ENCODE results near the gene RANBP9. TPM values are rescaled to one million over a fixed set of nuclear protein-coding genes. Genes with fewer than 3 reads are reported as not detected.

RANBP9 gene
- total RNA-seq, 1 donor from 2014 or later = 39.1 TPM

- Histone ChIP-seq H3K27me3 (ENCODE audit: control insufficient read depth in 3 of 3, insufficient read depth in 3 of 3, low read length in 3 of 3) (peaks cover 0 to under 1% (median 0%) of the 10 kb centered on the region in 3 donors), H3K27ac (ENCODE audit: low read depth, low read length) (peak within 1 kb of the TSS; percentile 96), H3K4me1 (ENCODE audit: control insufficient read depth in 3 of 3, insufficient read depth in 3 of 3, low read length in 3 of 3) (peaks cover 10 to 18% (median 11%) of the 10 kb centered on the region in 3 donors), H3K36me3 (ENCODE audit: control insufficient read depth in 3 of 3, insufficient read depth in 3 of 3, low read length in 3 of 3) (no peaks in the 10 kb centered on the region), H3K4me3 (ENCODE audit: low read length in 3 of 3) (peak within 1 kb of the TSS; percentile 83 to 92 (median 88)), H3K9me3 (ENCODE audit: control insufficient read depth in 3 of 3, low read length in 3 of 3) (no peaks in the 10 kb centered on the region), H3K9ac (ENCODE audit: low read depth in 1 of 3, low read length in 3 of 3) (peak within 1 kb of the TSS; percentile 80 to 95 (median 87))
Observed at GRCh38 chr6:13574571-13575376, 136.9 kb downstream of the RANBP9 start, which contains the start of gene SIRT5. SIRT5 (plus strand) TSS chr6:13574601; CDS start chr6:13584111, 9,510 bp downstream.

GRCh38 chr6:13574149-13574570 is 137.5 kb downstream of the RANBP9 start:
- Histone ChIP-seq H3K27me3 (ENCODE audit: control insufficient read depth in 3 of 3, insufficient read depth in 3 of 3, low read length in 3 of 3) (peaks cover 0 to 5% (median 0%) of the 10 kb centered on the region in 3 donors), H3K36me3 (ENCODE audit: control insufficient read depth in 3 of 3, insufficient read depth in 3 of 3, low read length in 3 of 3) (no peaks in the 10 kb centered on the region), H3K4me3 (ENCODE audit: low read length in 3 of 3) (peak overlapping the region; percentile 83 to 92 (median 88)), H3K4me1 (ENCODE audit: control insufficient read depth in 3 of 3, insufficient read depth in 3 of 3, low read length in 3 of 3) (peaks cover 10 to 18% (median 11%) of the 10 kb centered on the region in 3 donors), H3K9ac (ENCODE audit: low read depth in 1 of 3, low read length in 3 of 3) (peak overlapping the region; percentile 78 to 95 (median 80)), H3K9me3 (ENCODE audit: control insufficient read depth in 3 of 3, low read length in 3 of 3) (no peaks in the 10 kb centered on the region), H3K27ac (ENCODE audit: low read depth, low read length) (peak overlapping the region; percentile 96)

DNA sequence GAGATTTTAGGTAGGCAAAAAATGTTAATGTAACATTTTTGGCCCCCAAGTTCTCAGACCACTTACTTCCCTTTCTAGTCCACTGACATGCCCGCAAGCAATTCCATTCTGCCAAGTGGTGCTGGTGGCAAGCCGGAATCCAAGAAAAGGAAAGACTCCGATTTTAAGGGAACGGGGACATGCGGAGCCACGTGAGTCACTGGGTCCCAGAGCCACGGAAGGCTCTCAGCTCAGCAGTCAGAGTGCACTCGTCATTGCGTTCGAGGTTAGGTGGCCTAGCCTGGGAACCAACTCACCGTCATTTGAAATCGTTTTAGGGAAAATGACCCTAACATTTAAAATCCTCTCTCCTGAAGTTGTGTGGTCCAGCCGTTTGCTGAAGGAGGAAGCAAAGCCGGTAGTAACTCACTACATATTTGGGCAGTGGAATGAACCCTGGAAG is 137.9 kb downstream of the RANBP9 start:
- H3K4me1 ChIP-seq (ENCODE audit: control insufficient read depth in 3 of 3, insufficient read depth in 3 of 3, low read length in 3 of 3) = peaks cover 9 to 18% (median 11%) of the 10 kb centered on the region in 3 donors
- peak overlapping the region; percentile 76 to 92 (median 88) for H3K4me3 ChIP-seq (ENCODE audit: low read length in 3 of 3)
- H3K27me3 ChIP-seq (ENCODE audit: control insufficient read depth in 3 of 3, insufficient read depth in 3 of 3, low read length in 3 of 3) = peaks cover 0 to 5% (median 0%) of the 10 kb centered on the region in 3 donors
- H3K9ac ChIP-seq (ENCODE audit: low read depth in 1 of 3, low read length in 3 of 3) = peak overlapping the region; percentile 77 to 95 (median 80)
- H3K9me3 ChIP-seq (ENCODE audit: control insufficient read depth in 3 of 3, low read length in 3 of 3) = no peaks in the 10 kb centered on the region
- peak overlapping the region; percentile 96 for H3K27ac ChIP-seq (ENCODE audit: low read depth, low read length)
- no peaks in the 10 kb centered on the region for H3K36me3 ChIP-seq (ENCODE audit: control insufficient read depth in 3 of 3, insufficient read depth in 3 of 3, low read length in 3 of 3)

DNA sequence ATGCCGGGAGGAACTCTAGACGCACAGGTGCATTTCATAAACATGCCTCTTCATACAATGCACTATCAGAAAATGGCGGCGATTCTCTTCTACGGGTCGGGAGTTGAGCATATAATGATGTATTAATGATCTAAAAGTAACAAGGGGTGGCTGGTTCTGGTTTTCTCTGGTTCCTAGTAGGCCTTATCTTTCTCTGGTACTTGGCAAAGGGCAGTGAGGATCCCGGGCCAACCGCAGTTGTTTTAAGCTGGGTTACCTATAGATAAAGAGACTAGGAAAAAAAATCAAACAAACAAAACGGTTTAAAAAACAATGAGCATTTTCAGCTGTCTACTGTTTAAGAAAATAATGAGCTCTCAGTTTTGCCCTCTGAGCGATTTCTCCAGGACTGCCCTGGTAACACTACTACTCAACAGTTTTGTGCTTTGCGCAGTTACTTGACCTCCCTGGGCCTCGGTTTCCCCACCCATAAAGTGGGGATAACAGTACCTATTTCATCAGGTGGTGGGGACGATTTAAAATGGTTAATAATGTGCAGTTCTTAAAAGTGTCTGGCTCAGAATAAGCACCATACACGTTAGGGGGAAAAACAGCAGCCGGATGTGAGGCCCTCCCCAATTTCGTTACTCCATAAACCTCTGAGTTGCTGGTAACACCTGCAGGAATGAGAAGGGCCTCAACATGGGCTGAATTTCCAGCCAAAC is 138.5 kb downstream of the RANBP9 start:
- Histone ChIP-seq H3K9me3 (ENCODE audit: control insufficient read depth in 3 of 3, low read length in 3 of 3) (no peaks in the 10 kb centered on the region), H3K4me3 (ENCODE audit: low read length in 3 of 3) (peak overlapping the region; percentile 76 to 92 (median 88)), H3K9ac (ENCODE audit: low read depth in 1 of 3, low read length in 3 of 3) (peak overlapping the region; percentile 77 to 95 (median 80)), H3K27ac (ENCODE audit: low read depth, low read length) (peak overlapping the region; percentile 96), H3K27me3 (ENCODE audit: control insufficient read depth in 3 of 3, insufficient read depth in 3 of 3, low read length in 3 of 3) (peaks cover 0 to 5% (median 0%) of the 10 kb centered on the region in 3 donors), H3K4me1 (ENCODE audit: control insufficient read depth in 3 of 3, insufficient read depth in 3 of 3, low read length in 3 of 3) (peaks cover 8 to 18% (median 11%) of the 10 kb centered on the region in 3 donors), H3K36me3 (ENCODE audit: control insufficient read depth in 3 of 3, insufficient read depth in 3 of 3, low read length in 3 of 3) (no peaks in the 10 kb centered on the region)

DNA sequence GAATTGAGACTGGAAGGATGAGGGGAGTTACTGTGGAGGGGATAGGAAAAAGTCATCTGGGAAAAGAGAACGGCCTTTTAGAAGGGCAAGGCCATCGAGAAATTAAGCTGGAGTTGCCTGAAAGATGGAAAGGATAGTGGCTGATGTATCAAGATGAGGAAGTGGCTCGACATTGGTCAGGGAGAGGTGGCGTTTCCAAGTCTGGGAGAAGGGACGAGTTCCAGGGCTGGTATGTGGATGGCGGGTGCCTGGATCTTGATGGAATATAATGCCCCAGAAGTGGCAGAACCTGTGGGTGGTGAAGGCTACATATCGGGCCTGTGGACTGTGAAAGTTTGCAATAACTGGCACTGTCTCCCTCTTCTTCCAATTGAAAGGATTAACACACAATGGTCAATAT is 139.4 kb downstream of the RANBP9 start:
- H3K4me3 ChIP-seq (ENCODE audit: low read length in 3 of 3) = no peak overlapping the region
- peaks cover 8 to 18% (median 11%) of the 10 kb centered on the region in 3 donors for H3K4me1 ChIP-seq (ENCODE audit: control insufficient read depth in 3 of 3, insufficient read depth in 3 of 3, low read length in 3 of 3)
- H3K9me3 ChIP-seq (ENCODE audit: control insufficient read depth in 3 of 3, low read length in 3 of 3) = no peaks in the 10 kb centered on the region
- peaks cover 0 to 5% (median 0%) of the 10 kb centered on the region in 3 donors for H3K27me3 ChIP-seq (ENCODE audit: control insufficient read depth in 3 of 3, insufficient read depth in 3 of 3, low read length in 3 of 3)
- H3K36me3 ChIP-seq (ENCODE audit: control insufficient read depth in 3 of 3, insufficient read depth in 3 of 3, low read length in 3 of 3) = no peaks in the 10 kb centered on the region
- no peak overlapping the region for H3K27ac ChIP-seq (ENCODE audit: low read depth, low read length)
- no peak overlapping the region for H3K9ac ChIP-seq (ENCODE audit: low read depth in 1 of 3, low read length in 3 of 3)

Other genes starting within 250 kb of the RANBP9 start
- gene GFOD1, start 224.2 kb downstream of the RANBP9 start, total RNA-seq = 6.3 TPM
- 10.4 TPM for gene SIRT5, start 137.2 kb downstream of the RANBP9 start, total RNA-seq
- gene NOL7, start 96.5 kb downstream of the RANBP9 start, total RNA-seq = 29.2 TPM
- gene MCUR1, start 102.7 kb upstream of the RANBP9 start, total RNA-seq = 4.7 TPM
- gene RNF182, start 213.1 kb upstream of the RANBP9 start, total RNA-seq = under 0.01 TPM

Data from skeletal muscle tissue (tissue), 4 donors.